Chondrocyte (in vitro differentiated cells): ENCODE data around the gene C1QTNF1. TPM values are rescaled to one million over a fixed set of nuclear protein-coding genes. Genes with fewer than 3 reads are reported as not detected.

Source experiments
- DNase-seq: peaks from one replicate; pipeline ENCODE4 v3.0.0; 2021; ENCODE audit warnings: mixed read lengths, low spot score
- H3K27ac Mint-ChIP-seq: one replicate; pipeline ENCODE4 v1.8.0; 2021; ENCODE audit warnings: mild to moderate bottlenecking, moderate library complexity, mixed read lengths; ENCODE audit not compliant: unreplicated experiment
- H3K27me3 Mint-ChIP-seq: 2 replicates; pipeline ENCODE4 v1.8.0; 2021; ENCODE audit warnings: low read depth, mixed read lengths
- H3K36me3 Mint-ChIP-seq: 2 replicates; pipeline ENCODE4 v1.8.0; 2021; ENCODE audit warnings: low read depth, mixed read lengths
- H3K4me1 Mint-ChIP-seq: 2 replicates; pipeline ENCODE4 v1.8.0; 2021; ENCODE audit warnings: low read depth, mild to moderate bottlenecking, mixed read lengths
- H3K4me3 Mint-ChIP-seq: one replicate; pipeline ENCODE4 v1.8.0; 2021; ENCODE audit warnings: mild to moderate bottlenecking, moderate library complexity, mixed read lengths; ENCODE audit not compliant: unreplicated experiment
- H3K9me3 Mint-ChIP-seq: 2 replicates; pipeline ENCODE4 v1.8.0; 2021; ENCODE audit warnings: low read depth, mixed read lengths
- long read RNA-seq: library from polyadenylated mRNA; stranded (forward); transcript quantifications from one replicate; pipeline ENCODE4 v2.0.0, GENCODE V29; 2021
- total RNA-seq: library from RNA; stranded (reverse); gene quantifications from 3 replicates; pipeline ENCODE4 v1.2.1, GENCODE V29; 2021
- TF ChIP-seq, protein P1 (sequence below): fragments of 200-600 bp; sonication (generic); IDR thresholded peaks from 2 replicates; pipeline ENCODE4 v1.5.0; 2021; ENCODE audit warnings: antibody characterized with exemption, mild to moderate bottlenecking, moderate library complexity

The C1QTNF1 gene, protein sequence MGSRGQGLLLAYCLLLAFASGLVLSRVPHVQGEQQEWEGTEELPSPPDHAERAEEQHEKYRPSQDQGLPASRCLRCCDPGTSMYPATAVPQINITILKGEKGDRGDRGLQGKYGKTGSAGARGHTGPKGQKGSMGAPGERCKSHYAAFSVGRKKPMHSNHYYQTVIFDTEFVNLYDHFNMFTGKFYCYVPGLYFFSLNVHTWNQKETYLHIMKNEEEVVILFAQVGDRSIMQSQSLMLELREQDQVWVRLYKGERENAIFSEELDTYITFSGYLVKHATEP
- total RNA-seq, result 74.7 to 96.2 TPM (median 74.9 TPM) in 3 replicates
- long read RNA-seq, transcript C1QTNF1-206 (4 exons, 1,672 nt), result major isoform, 30 of 43 reads
- long read RNA-seq, partial matches to known transcripts, result 12 of 43 reads
- long read RNA-seq, other reads (novel, unspliced or antisense), result 0 of 43 reads

GRCh38 chr17:79023886-79024771 lies at the start of gene C1QTNF1:
Gene C1QTNF1 (plus strand): TSS chr17:79024169. CDS start chr17:79043969, 19,800 bp downstream.
- Mint-ChIP-seq H3K27me3 (peaks cover 4% of the 10 kb centered on the region), H3K4me1 (peaks cover 76% of the 10 kb centered on the region), H3K4me3 (peak within 1 kb of the TSS; percentile 93), H3K9me3 (no peaks in the 10 kb centered on the region), H3K36me3 (peaks cover 1% of the 10 kb centered on the region), H3K27ac (peak within 1 kb of the TSS; percentile 32)
- no peak for DNase-seq
- TF ChIP-seq, protein P1, sequence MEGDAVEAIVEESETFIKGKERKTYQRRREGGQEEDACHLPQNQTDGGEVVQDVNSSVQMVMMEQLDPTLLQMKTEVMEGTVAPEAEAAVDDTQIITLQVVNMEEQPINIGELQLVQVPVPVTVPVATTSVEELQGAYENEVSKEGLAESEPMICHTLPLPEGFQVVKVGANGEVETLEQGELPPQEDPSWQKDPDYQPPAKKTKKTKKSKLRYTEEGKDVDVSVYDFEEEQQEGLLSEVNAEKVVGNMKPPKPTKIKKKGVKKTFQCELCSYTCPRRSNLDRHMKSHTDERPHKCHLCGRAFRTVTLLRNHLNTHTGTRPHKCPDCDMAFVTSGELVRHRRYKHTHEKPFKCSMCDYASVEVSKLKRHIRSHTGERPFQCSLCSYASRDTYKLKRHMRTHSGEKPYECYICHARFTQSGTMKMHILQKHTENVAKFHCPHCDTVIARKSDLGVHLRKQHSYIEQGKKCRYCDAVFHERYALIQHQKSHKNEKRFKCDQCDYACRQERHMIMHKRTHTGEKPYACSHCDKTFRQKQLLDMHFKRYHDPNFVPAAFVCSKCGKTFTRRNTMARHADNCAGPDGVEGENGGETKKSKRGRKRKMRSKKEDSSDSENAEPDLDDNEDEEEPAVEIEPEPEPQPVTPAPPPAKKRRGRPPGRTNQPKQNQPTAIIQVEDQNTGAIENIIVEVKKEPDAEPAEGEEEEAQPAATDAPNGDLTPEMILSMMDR, result peak; percentile 73

DNA sequence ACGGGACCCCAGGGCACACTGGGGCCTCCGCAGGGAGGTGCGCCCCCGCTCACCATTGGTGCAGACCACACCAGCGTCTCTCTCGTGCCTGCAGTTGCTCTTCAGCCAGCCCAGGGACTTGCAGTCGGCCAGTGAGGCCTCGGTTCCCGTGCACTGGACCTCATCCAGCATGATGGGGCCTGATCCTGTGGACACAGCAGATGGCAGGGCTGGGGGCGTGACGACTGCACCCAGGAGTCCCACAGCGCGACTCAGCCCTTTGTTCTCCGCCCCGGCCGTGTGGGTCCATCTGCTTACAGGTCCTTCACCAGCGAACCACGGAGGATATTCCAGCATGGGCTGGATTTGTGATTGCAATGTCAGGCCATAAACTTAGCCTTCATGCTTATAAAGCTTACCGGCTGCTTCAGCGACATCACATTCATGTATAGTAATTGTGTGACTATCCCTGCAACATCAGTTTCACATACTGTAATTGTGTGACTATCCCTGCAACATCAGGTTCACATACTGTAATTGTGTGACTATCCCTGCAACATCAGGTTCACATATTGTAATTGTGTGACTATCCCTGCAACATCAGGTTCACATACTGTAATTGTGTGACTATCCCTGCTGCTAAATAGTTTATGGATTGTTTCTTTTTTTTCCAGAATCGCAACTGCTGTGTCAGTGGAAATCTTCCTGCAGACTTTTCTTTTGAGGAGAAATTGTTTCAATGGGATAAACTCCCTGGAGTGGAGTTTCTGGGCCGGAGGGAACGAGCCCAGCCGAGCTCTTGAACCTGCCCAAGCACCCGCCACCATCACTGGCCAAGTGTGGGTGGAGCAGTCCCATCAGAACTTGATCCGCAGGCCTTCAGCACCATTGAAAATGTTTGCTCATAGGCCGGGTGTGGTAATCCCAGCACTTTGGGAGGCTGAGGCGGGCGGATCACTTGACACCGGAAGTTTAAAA lies 49.1 kb upstream of the C1QTNF1 start:
- H3K36me3 Mint-ChIP-seq, result no peaks in the 10 kb centered on the region
- DNase-seq, result no peak
- peaks cover 46% of the 10 kb centered on the region for H3K4me1 Mint-ChIP-seq
- peak overlapping the region; percentile 97 for H3K27ac Mint-ChIP-seq
- H3K4me3 Mint-ChIP-seq, result peak overlapping the region; percentile 52
- TF ChIP-seq, protein P1, result no peak
- H3K27me3 Mint-ChIP-seq, result no peaks in the 10 kb centered on the region
- no peaks in the 10 kb centered on the region for H3K9me3 Mint-ChIP-seq

- Mint-ChIP-seq H3K27ac (peak overlapping the region; percentile 32), H3K36me3 (no peaks in the 10 kb centered on the region), H3K4me1 (peaks cover 42% of the 10 kb centered on the region), H3K9me3 (no peaks in the 10 kb centered on the region), H3K4me3 (no peak overlapping the region), H3K27me3 (no peaks in the 10 kb centered on the region)
- TF ChIP-seq, protein P1, result no peak
- no peak for DNase-seq
These were observed 46.9 kb upstream of the C1QTNF1 start for GRCh38 chr17:78976907-78977680.

GRCh38 chr17:78977681-78977943 lies 46.4 kb upstream of the C1QTNF1 start:
- no peak overlapping the region for H3K4me3 Mint-ChIP-seq
- peak overlapping the region; percentile 22 for H3K27ac Mint-ChIP-seq
- no peaks in the 10 kb centered on the region for H3K9me3 Mint-ChIP-seq

More at GRCh38 chr17:78977681-78977943, 46.4 kb upstream of the C1QTNF1 start:
- no peaks in the 10 kb centered on the region for H3K36me3 Mint-ChIP-seq
- TF ChIP-seq, protein P1, result no peak
- H3K4me1 Mint-ChIP-seq, result peaks cover 42% of the 10 kb centered on the region
- no peak for DNase-seq
- no peaks in the 10 kb centered on the region for H3K27me3 Mint-ChIP-seq
